Right renal pelvis (tissue), 4 donors: Measurements from ENCODE around the gene PCGF6. TPM values are rescaled to one million over a fixed set of nuclear protein-coding genes. Genes with fewer than 3 reads are reported as not detected.
A peak's percentile ranks its signal among the peaks of the same experiment; 100 is the strongest.

Experiments used
- DNase-seq, 4 donors: peaks; one replicate each; pipeline ENCODE4 v3.0.0-alpha.2; 2013; ENCODE audit warnings: low read depth in 4 of 4, low spot score in 3 of 4, missing footprints in 1 of 4
- polyA plus RNA-seq, 4 donors: library from polyadenylated mRNA; unstranded; fragments of 120-200 nt; gene quantifications; one replicate each; pipeline ENCODE4 v1.2.1, GENCODE V29; 2013; ENCODE audit not compliant: insufficient read length in 4 of 4

The PCGF6 gene
- polyA plus RNA-seq, 4 donors = 13.4 to 16.7 (median 15.1) TPM

GRCh38 chr10:103333934-103334520, 16.9 kb downstream of the PCGF6 start:
- peak in 1 of 4 donors; percentile 5 for DNase-seq

GRCh38 chr10:103327906-103328305, 23.0 kb downstream of the PCGF6 start:
- no peak for DNase-seq

GRCh38 chr10:103316087-103316486, 34.9 kb downstream of the PCGF6 start:
- DNase-seq = no peak

- no peak for DNase-seq
These were observed 40.7 kb downstream of the PCGF6 start for GRCh38 chr10:103310197-103310596.

- no peak for DNase-seq
These were observed 43.3 kb downstream of the PCGF6 start for GRCh38 chr10:103307594-103307993.

- DNase-seq = no peak
These were observed 55.4 kb downstream of the PCGF6 start for GRCh38 chr10:103295374-103296015.

GRCh38 chr10:103291588-103291987, 59.4 kb downstream of the PCGF6 start:
- DNase-seq = no peak

GRCh38 chr10:103287992-103288391, 62.9 kb downstream of the PCGF6 start:
- DNase-seq = no peak

- no peak for DNase-seq
These were observed 66.8 kb downstream of the PCGF6 start for GRCh38 chr10:103284170-103284569.

- DNase-seq = no peak
These were observed 68.0 kb downstream of the PCGF6 start for GRCh38 chr10:103282961-103283360.

- DNase-seq = peak in 2 of 4 donors; percentile 7 to 22
These were observed 69.2 kb downstream of the PCGF6 start for GRCh38 chr10:103281753-103282152.

- DNase-seq = no peak
These were observed 70.4 kb downstream of the PCGF6 start for GRCh38 chr10:103280506-103280905.

GRCh38 chr10:103280031-103280430, 70.9 kb downstream of the PCGF6 start:
- no peak for DNase-seq

GRCh38 chr10:103278862-103279298, 72.1 kb downstream of the PCGF6 start:
- peak in 2 of 4 donors; percentile 45 to 47 for DNase-seq

- no peak for DNase-seq
These were observed 72.5 kb downstream of the PCGF6 start for GRCh38 chr10:103278537-103278823.

- DNase-seq = no peak
These were observed 73.0 kb downstream of the PCGF6 start for GRCh38 chr10:103277713-103278536.

- DNase-seq = peak in 3 of 4 donors; percentile 35 to 42 (median 40)
These were observed 73.8 kb downstream of the PCGF6 start, which contains the start of gene INA for GRCh38 chr10:103276896-103277712. INA (plus strand) TSS chr10:103277138; CDS start chr10:103277212, 74 bp downstream.

GRCh38 chr10:103276251-103276895, 74.6 kb downstream of the PCGF6 start:
- no peak for DNase-seq

- DNase-seq = no peak
These were observed 77.9 kb downstream of the PCGF6 start for GRCh38 chr10:103273041-103273441.

GRCh38 chr10:103265717-103266329, 85.1 kb downstream of the PCGF6 start:
- DNase-seq = peak; percentile 71 to 80 (median 75)
